Vagina (tissue), 2 donors: ENCODE measurements around the gene JHY.

Experiments
- CTCF ChIP-seq, 3 experiments: fragments of 450-650 bp in 2 of 3; fragments of 200-600 bp in 1 of 3; sonication (generic) in 1 of 3; IDR thresholded peaks; one replicate each; pipeline ENCODE4 v1.5.1; 2017 to 2019; ENCODE audit warnings: antibody characterized with exemption in 3 of 3, mild to moderate bottlenecking in 2 of 3, moderate library complexity in 2 of 3
- POLR2AphosphoS5 ChIP-seq, 2 donors: sonication (generic); formaldehyde crosslinking; IDR thresholded peaks; one replicate each; pipeline ENCODE4 v1.9.0; 2017; ENCODE audit warnings: antibody characterized with exemption in 2 of 2, mild to moderate bottlenecking in 2 of 2, low read depth in 1 of 2; ENCODE audit not compliant: insufficient read depth in 1 of 2

- TF ChIP-seq CTCF (IDR thresholded peaks at IDR 0.05) (no peak), POLR2AphosphoS5 (IDR thresholded peaks at IDR 0.05; ENCODE audit: insufficient read depth in 1 of 2, low read depth in 1 of 2) (no peak)
These were observed at the start of gene JHY for GRCh38 chr11:122882189-122882856.
